SU-DHL-6 (cell line): ENCODE measurements around the gene IQCE.

Experiments
- CTCF ChIP-seq: fragments of 200-600 bp; sonication (generic); IDR thresholded peaks from one replicate; pipeline ENCODE4 v1.5.1; 2017; ENCODE audit warnings: antibody characterized with exemption, mild to moderate bottlenecking, low read length, moderate library complexity; ENCODE audit not compliant: insufficient read depth, poor library complexity, severe bottlenecking
- EZH2phosphoT487 ChIP-seq: fragments of 200-600 bp; sonication (generic), shearing (Covaris generic); conservative IDR thresholded peaks from 2 replicates; pipeline ENCODE4 v1.6.1; 2018; ENCODE audit warnings: mild to moderate bottlenecking, antibody characterized with exemption, low read length, moderate library complexity, mixed read lengths

GRCh38 chr7:2629746-2630681 is 71.2 kb downstream of the IQCE start:
- no peak for TF ChIP-seq CTCF
- TF ChIP-seq EZH2phosphoT487: no peak
